NCI-H1436 treated with DMSO at 0.1 percent for 48 hours (cell line): ENCODE measurements around the gene GHSR.
"Not testable (repeated sequence)": the region's sequence is repeated elsewhere in the genome, so short reads cannot be mapped to it uniquely, and the experiment has no call there.

ENCODE experiments used
- DNase-seq: peaks from one replicate; lab custom pipeline; 2025; lab: John Stamatoyannopoulos, UW

GHSR gene, protein sequence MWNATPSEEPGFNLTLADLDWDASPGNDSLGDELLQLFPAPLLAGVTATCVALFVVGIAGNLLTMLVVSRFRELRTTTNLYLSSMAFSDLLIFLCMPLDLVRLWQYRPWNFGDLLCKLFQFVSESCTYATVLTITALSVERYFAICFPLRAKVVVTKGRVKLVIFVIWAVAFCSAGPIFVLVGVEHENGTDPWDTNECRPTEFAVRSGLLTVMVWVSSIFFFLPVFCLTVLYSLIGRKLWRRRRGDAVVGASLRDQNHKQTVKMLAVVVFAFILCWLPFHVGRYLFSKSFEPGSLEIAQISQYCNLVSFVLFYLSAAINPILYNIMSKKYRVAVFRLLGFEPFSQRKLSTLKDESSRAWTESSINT

DNA sequence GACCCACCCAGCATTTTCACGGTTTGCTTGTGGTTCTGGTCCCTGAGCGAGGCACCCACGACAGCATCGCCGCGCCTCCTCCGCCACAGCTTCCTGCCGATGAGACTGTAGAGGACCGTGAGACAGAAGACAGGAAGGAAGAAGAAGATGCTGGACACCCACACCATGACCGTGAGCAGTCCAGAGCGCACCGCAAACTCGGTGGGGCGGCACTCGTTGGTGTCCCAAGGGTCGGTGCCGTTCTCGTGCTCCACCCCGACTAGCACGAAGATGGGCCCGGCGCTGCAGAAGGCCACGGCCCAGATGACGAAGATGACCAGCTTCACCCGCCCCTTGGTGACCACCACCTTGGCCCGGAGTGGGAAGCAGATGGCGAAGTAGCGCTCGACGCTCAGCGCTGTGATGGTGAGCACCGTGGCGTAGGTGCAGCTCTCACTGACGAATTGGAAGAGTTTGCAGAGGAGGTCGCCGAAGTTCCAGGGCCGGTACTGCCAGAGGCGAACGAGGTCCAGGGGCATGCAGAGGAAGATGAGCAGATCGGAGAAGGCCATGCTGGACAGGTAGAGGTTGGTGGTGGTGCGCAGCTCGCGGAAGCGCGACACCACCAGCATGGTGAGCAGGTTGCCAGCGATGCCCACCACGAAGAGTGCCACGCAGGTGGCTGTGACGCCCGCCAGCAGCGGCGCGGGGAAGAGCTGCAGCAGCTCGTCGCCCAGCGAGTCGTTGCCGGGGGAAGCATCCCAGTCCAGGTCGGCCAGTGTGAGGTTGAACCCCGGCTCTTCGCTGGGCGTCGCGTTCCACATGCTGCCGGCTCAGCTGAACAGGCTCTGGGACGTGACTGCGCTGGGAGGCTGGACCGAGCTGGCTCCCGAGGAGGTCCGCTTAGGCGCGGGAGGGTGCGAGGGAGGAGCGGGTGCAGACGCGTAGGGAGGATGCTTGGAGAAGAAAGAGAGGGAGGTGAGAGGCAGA lies at the start of gene GHSR:
TSS of gene GHSR (minus strand) at position 846 of the 969 bp plus-strand sequence. CDS start at position 803, 43 bp downstream.
- DNase-seq = no peak

DNA sequence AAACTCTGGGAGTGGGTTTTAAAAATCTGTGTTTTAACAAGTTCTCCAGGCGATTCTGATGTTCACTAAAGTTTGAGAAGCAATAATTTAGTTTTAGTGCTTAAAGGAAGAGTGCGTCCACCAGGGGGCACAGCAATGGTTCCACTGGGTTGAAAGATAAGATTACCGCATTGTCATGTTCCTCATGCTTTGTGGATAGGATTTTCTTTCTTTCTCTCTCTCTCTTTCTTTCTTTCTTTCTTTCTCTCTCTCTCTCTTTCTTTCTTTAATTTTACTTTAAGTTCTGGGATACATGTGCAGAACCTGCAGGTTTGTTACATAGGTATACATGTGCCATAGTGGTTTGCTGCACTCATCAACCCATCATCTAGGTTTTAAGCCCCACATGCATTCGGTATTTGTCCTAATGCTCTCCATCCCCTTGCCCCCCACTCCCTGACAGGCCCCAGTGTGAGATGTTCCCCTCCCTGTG lies 42.0 kb upstream of the GHSR start:
- DNase-seq = not testable (repeated sequence)

DNA sequence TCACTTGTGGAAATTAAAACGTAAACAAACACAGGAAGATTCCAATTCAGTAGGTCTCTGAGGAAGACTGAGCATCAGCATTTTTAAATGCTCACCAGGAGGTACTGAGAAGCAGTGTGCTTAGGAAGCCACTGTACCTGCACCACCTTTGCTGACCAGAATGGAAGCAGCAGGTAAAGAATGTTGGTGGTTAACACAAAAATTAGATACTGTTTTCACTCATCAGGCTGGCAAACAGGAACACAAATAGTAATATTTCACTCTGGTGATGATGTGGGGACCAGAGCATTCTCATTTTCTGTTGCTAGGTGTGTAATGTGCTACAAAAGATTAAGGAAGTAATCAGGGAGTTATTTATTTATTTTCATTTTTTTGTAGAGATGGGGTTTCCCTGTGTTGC lies 29.9 kb upstream of the GHSR start:
- DNase-seq = no peak

DNA sequence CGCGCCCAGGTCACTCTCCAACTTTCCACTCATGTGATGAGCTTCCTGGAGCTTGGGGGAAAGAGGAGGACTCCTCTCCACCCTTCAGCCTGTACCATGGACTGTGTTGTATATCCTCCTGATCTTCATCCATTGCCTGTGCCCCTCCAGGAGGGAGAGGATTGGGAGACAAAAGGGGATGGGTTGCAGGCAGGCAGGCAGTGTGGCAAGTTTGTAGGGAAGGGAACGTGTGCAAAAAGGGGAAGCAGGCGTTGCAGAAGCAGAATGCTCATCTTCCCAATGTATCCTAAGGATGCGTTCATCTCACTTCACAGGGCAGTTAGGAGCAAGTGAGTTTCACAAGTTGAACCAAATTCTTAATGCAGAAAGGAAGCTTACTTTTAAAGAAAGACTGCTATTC lies 28.1 kb upstream of the GHSR start:
- no peak for DNase-seq

DNA sequence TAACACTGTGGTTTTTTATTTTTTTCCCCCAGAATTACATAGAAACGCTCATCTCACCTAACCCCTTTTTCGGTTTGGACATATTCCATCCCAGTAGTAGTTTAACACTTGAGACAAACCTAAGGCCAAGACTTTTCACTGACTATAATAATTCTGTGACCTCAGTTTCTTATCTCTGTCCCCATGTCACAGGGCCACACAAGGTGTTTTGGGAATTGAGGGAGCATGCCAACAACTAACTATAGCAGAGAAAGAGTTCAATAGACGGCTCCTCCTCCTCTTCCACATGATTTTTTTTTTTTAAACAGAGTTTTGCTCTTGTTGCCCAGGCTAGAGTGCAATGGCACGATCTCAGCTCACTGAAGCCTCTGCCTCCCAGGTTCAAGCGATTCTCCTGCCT lies 27.4 kb upstream of the GHSR start:
- no peak for DNase-seq

DNA sequence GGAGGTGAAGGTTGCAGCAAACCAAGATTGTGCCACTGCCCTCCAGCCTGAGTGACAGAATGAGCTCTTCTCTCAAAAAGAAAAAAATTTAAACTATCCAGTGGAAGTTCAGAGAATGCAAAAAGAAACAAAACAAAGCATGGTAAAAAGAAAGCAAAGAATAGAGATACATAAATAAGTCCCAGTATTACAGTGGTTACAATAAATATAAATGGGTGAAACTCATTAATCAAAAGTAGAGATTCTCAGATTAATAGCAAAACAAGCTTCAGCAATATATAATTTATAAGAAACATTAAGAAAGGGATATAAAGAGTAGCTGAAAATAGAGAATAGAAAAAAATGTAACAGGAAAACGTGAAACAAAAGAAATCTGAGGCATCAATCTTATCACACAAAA lies 23.6 kb upstream of the GHSR start:
- DNase-seq = no peak

DNA sequence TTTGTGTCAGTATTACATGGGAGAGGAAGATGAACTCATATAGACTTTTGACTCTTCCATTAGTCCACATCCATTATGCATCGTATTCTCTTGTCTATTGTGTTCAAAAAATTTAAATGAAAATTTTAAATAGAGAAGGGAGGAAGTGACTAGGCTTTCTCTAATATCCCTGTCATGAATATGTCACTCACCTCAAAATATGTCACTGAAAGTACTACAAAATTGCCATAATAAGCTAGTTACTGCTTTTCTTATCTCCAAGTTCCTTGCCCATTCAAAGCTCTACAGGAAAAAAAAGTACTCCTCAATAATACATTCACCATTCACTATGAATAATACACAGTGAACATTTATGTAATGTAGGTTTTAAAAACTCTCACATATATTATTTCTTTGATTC lies 22.3 kb upstream of the GHSR start:
- DNase-seq = no peak

DNA sequence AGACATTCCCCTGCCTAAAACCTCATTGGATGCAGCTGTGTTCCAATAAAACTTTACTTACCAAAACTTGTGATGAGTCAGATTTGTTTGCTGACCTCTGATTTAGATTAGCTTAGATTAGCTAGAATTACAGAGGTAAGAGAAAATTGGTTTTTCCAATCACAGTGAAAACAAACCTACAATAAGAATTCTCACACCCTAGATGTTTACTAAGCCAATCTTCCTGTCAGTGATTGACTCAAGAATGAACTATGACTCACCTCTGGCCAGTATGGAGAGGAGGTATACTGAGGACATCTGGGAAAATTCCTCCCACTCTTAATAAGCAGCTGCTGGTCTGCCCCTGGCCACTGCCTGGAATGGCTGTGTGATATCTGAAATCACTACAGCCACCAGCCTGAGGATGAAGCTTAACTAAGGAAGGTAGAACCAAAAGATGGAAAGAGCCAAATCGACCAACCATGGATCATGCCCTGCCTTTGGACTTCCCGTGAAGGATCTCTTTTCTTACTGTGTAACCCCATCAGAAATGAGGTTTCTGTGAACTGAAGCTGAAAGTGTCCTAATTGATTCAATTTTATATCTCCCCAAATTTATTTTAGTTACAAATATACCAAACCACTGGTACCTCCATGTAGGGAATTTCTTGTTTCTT lies 19.0 kb upstream of the GHSR start:
- no peak for DNase-seq

DNA sequence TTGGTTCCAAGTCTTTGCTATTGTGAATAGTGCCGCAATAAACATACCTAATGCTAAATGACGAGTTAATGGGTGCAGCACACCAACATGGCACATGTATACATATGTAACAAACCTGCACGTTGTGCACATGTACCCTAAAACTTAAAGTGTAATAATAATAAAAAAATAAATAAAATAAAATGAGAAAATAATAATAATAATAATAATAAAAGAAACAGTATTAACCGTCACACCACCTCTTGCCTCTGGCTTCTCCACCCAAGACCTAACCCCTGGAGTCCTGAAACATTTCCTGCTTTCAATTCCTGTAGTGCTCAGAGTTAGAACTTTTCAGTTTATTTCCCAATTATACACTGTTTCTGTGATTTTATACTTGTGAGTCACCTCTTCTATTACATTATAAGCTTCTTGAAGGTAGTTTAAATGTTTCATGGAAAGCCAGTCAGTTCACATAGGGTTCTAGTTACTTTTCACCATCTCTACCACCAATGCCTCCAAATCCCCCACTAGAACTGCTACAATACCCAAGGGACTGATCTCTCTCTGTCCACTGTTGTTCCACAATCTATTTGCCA lies 18.4 kb upstream of the GHSR start:
- no peak for DNase-seq

DNA sequence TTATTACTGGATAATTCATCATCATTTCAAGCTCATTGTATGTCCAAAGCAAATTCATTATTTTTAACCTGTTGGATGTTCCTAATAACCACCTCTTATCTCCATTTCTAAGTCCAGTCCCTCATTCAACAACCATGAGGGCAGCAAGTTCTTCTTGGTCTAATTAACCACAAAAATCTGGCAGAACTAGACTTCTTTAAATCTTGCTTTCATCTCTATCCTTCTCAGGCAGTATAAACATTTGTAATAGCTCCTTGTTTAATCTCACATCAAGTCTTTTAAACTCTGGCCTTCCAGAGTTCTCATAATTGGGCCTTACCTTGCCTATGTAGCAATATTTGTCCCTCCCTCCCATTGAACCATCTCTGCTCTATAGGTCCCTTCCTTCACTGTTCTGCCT lies 17.0 kb upstream of the GHSR start:
- DNase-seq = no peak

DNA sequence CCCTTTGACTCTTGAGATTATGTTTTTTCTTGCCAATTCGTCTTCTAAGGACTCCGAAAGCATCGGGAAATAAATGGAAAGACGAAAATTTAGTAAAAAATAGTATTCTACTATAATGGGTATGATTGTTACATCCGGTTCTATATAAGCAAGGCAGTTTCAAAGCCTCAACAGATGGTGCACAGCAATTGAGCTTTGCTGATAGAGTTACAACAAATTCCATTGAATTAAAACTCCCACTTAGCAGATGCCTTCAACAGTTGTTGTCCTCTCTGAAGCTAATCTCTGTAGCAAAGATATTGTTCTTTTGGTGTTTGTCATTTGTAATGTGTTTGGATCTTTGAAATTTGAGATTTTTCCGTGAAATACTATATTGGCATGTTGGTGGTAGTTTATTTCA lies 16.1 kb upstream of the GHSR start:
- no peak for DNase-seq

DNA sequence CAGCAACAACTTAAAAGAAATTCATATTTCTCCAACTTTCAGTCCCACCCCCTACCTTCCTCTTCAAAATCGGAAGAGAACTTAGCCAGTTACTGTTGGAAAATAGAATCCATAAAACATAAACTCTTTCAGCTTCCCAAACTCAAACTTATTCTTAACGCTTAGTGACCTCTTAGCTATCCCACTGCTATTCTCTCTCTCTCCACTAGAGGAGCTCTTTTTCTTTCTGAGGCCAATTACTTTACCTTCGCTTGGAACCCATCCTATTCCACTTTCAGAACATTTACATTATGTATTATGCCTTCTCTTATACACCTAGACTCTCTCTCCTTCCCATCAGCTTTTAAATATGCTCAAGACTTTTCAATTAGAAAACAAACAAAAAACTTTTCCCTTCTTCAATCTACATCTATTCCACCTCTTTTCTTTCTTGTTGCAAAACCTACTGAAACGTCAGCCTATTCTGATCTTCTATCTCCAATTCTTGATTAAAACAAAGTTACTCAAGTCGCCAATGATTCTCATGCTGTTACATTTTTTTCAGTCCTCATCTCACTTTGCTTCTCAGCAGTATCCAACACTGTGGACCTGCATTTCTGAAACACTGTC lies 13.4 kb upstream of the GHSR start:
- no peak for DNase-seq

DNA sequence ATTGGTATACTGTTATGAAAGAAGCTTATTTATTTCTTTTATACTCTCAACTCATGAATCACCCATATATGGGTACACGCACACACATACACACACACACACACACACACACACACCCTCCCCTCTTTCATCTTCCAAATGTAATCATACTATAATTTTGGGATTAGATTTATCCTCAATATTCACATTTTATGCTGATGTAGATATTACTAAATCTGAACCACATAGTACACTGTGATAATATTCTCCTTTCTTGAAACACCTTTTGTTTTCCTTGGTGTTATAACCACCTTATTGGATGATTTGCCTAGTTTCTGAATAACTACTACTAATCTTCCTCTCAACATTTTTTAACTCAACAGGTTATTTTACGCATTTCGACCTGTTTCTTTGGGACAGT lies 8.1 kb upstream of the GHSR start:
- no peak for DNase-seq

DNA sequence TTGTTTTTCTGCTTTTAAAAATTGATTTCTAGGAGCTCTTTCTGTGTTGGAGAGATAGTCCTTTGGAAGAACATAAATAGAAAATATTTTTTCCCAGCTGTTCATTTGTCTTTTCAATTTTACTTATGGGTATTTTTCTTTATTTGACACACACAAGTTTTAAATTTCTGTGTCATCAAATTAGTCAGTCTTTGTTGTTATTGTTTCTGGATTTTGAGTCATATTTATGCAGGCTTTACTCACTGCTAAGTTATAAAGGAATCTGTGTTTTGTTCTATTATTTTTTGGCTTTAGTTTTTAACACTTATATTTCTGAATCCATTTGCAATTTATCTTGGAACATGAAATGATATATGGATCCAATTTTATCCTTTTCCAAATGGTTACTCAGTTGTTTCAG lies 5.9 kb upstream of the GHSR start:
- no peak for DNase-seq

DNA sequence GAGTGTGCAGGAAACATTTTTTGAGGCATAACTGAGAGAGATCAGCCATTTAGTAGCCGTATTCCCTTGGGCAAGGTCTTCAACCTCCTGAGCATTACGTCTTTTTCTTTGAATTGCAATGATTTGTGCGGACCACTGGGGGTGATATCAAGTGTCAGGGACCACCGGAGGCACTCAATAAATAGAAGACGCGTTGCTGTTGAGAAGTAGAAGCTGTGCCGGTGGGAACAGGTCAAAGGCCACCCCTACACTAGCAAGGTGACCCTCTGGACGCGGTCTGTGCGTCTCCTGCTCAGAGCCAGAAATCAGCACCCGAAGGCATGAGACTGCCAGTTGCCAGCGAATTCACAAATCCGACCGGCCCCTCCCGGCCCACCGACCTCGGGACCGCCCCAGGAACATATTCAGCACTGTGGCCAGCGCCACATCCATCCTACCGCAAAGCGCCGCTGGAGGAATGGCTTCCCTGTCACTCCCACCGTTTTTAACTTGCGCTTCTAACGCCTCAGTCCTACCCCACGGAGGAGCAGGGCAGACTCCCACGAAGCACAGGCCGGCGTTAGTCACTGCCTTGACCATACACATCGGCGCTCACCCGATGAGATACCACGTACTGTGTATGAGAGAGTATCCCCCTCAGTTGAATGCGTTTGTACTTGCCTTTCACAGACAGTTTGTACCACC lies 1.4 kb upstream of the GHSR start:
- DNase-seq = no peak

DNA sequence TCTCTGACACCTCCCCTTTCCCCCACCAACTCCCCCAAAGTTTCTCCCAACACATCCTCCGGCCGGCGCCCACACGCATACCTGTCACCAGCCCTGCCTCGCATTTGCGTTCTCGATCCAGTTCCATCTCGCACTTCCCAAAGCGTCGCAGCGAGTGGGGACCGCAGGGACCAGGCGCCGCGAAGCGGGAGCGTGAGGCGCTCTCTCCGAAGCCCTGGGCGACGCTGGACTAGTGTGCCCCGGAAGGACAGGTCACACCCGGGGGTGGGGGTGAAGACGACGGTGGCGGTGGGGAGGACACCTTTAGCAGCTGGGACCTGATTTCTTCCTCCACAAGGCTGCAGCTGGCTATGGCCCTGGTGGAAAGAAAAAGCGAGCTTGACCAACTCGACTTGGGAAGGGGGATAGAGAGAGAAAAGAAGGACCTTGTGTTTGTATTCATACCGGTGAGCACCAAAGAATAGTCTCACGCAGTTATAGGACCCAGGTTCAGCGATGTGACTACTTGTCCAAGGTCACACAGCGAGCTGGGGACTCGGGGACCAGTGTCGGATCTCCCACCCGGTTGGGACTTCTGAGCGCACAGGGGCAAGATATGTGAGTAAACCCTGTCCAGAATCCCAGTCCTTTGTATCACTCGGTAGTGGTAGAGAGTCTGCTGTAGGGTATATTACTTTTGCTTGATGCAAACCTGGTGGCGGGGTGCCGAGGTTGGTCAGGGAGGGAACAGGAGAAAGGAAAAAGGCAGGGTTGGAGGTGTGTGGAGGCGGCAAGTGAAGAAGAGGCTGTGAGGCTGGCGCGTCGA lies 607 bp upstream of the GHSR start:
- no peak for DNase-seq

DNA sequence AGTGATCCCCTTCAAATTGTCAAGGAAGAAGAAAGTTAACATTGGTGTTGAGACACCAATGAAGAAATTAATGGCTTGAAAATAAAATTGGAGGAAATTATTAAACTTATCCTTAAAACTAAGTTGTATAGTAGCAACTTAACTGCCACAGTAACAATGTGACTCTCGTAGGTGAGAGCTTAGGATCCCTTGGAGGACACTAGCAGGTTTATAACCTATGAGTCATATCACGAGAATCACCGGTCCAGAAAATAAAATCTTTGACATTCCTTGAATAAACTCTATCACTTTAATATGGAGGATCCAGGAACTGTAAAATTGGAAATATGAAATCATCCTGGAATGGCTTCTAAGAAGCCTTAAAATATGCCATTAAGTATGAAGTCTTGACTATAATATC lies 2.1 kb downstream of the GHSR start:
- no peak for DNase-seq

DNA sequence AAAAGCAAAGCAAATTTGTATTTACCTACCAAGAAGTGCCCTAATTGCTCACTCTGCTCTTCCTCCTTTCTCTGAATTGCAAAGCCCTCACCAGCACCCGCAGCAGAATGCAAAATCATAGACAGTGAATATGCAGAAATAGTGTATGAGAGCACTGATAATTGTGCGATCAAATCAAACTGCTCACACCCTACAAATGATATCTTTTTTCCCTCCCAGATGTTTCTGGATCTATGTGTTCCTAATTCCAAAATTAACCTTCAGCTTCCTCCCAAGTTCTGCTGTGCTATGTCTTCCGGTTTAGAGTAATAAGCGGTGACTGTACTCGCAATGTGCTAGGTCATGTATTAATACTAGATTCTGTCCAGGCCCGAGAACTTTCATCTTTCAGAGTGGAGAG lies 3.4 kb downstream of the GHSR start:
- DNase-seq = no peak

DNA sequence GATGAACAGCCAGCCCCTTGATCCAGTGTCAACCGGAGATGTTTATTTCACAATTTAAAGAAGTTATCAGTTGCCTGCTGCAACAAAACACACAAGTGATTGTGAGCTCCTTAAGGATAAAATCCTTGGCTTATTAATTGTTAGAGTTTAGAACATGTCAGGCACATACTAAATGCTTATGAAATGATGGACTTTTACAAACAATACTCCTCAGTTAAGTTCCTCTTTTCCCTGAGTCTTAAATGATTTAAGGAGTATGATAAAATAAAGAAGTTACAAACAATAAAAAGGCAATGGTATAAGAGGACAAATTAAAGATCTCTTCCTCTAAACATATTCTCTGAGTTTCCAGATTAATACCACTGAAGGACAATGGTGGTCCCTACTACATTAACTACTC lies 5.7 kb downstream of the GHSR start:
- no peak for DNase-seq

DNA sequence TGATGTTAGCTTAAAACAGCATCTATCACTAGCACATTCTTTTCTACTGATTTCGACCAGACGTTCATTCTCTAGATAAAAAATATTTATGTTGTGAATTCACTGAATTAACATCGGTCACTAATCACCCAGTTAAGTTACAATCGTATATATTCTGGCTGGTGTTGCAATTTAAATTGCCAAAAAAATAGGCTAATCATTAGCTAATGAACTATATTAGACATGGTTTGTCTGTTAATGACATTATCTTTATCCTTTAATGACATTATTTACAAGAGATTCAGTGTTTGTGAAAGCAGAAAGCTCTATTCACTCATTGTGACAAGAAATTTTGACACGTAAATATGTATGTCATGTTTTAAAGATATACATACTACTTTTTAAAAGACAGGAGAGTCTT lies 6.7 kb downstream of the GHSR start:
- DNase-seq = no peak
